SU-DHL-6 (cell line): ENCODE measurements around the gene CR1L.
"Not testable (repeated sequence)": the region's sequence is repeated elsewhere in the genome, so short reads cannot be mapped to it uniquely, and the experiment has no call there.

Source experiments
- H2AFZ ChIP-seq: fragments of 200-600 bp; sonication (generic); 2 replicates; pipeline ENCODE4 v1.6.1; 2014; ENCODE audit warnings: low read depth, mild to moderate bottlenecking, moderate library complexity, mixed read lengths, antibody characterized with exemption, low read length; ENCODE audit not compliant: severe bottlenecking
- H3F3A ChIP-seq: fragments of 200-600 bp; shearing (Covaris generic); 2 replicates; pipeline ENCODE4 v1.6.0; 2016; ENCODE audit warnings: antibody characterized with exemption, mild to moderate bottlenecking; ENCODE audit not compliant: insufficient read depth
- H3K27ac ChIP-seq: fragments of 200-600 bp; sonication (generic); 2 replicates; pipeline ENCODE4 v1.5.1; 2016; ENCODE audit warnings: low read depth, mild to moderate bottlenecking, low read length, moderate library complexity, mixed read lengths
- H3K27me3 ChIP-seq: fragments of 200-600 bp; sonication (generic), shearing (Covaris generic); 2 replicates; pipeline ENCODE4 v1.6.0; 2014; ENCODE audit warnings: mild to moderate bottlenecking, low read length
- H3K36me3 ChIP-seq: fragments of 200-600 bp; sonication (generic); 2 replicates; pipeline ENCODE4 v1.6.1; 2014; ENCODE audit warnings: mild to moderate bottlenecking, low read length, mixed read lengths
- H3K4me2 ChIP-seq: fragments of 300-600, 200-600 bp; shearing (Covaris generic), sonication (generic); 2 replicates; pipeline ENCODE4 v1.6.0; 2014; ENCODE audit warnings: low read length, low read depth, mild to moderate bottlenecking; ENCODE audit not compliant: poor library complexity, severe bottlenecking
- H3K4me3 ChIP-seq: fragments of 200-600 bp; sonication (generic); 2 replicates; pipeline ENCODE4 v1.5.1; 2014; ENCODE audit warnings: antibody characterized with exemption, low read length, mild to moderate bottlenecking, mixed read lengths; ENCODE audit not compliant: insufficient read depth, poor library complexity, severe bottlenecking
- H3K79me2 ChIP-seq: fragments of 200-600 bp; sonication (generic); 2 replicates; pipeline ENCODE4 v1.6.1; 2014; ENCODE audit warnings: mild to moderate bottlenecking, low read length, moderate library complexity; ENCODE audit not compliant: insufficient read depth
- H3K9ac ChIP-seq: fragments of 200-600 bp; sonication (generic); 2 replicates; pipeline ENCODE4 v1.7.0; 2014; ENCODE audit warnings: mild to moderate bottlenecking, low read length
- H3K9me2 ChIP-seq: fragments of 200-600 bp; sonication (generic); replicated peaks from 2 replicates; pipeline ENCODE4 v1.6.1; 2014; ENCODE audit warnings: low read length; ENCODE audit not compliant: insufficient read depth
- H3K9me3 ChIP-seq: fragments of 200-600 bp; sonication (generic); 2 replicates; pipeline ENCODE4 v1.6.1; 2014; ENCODE audit warnings: low read length, mixed read lengths; ENCODE audit not compliant: insufficient read depth
- H4K20me1 ChIP-seq: fragments of 200-600 bp; sonication (generic); 2 replicates; pipeline ENCODE4 v1.6.1; 2014; ENCODE audit warnings: low read depth, mild to moderate bottlenecking, antibody characterized with exemption, low read length, moderate library complexity, mixed read lengths
- CTCF ChIP-seq: fragments of 200-600 bp; sonication (generic); IDR thresholded peaks from one replicate; pipeline ENCODE4 v1.5.1; 2017; ENCODE audit warnings: antibody characterized with exemption, mild to moderate bottlenecking, low read length, moderate library complexity; ENCODE audit not compliant: insufficient read depth, poor library complexity, severe bottlenecking
- EZH2phosphoT487 ChIP-seq: fragments of 200-600 bp; sonication (generic), shearing (Covaris generic); conservative IDR thresholded peaks from 2 replicates; pipeline ENCODE4 v1.6.1; 2018; ENCODE audit warnings: mild to moderate bottlenecking, antibody characterized with exemption, low read length, moderate library complexity, mixed read lengths

The CR1L gene

DNA sequence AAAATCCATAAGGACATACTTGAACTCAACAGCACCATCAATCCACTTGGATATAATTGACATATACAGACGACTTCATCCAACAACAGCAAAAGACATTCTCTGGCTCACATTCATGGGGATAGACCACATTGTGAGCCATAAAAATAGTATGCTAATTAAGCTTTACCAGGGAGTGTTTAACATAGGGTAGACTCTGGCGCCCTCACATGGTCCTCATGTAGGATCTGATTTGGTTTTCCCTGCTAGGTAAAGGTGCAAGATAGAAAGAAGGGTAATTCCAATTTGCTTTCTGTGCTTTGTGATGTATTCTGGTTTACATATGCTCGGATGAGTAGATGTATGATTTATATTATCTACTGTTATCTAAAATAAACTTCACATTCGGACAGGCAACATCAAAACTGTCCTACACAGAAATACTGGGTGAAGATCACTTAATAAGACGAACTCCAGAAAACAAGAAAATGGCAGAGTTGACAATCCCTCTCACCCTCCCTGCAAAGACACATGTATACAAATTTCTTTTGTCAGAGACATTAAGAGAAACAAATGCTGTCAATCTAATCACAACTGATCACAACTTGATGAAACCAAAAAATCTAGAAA lies 27.7 kb downstream of the CR1L start:
- H4K20me1 ChIP-seq, result no peaks in the 10 kb centered on the region
- no peaks in the 10 kb centered on the region for H3K79me2 ChIP-seq
- H2AFZ ChIP-seq, result no peak overlapping the region
- H3K36me3 ChIP-seq, result no peaks in the 10 kb centered on the region
- no peaks in the 10 kb centered on the region for H3K9me2 ChIP-seq
- H3K27me3 ChIP-seq, result no peaks in the 10 kb centered on the region
- no peak overlapping the region for H3K27ac ChIP-seq
- peaks cover 4% of the 10 kb centered on the region; the same call in 1 of the 2 replicates for H3F3A ChIP-seq
- TF ChIP-seq CTCF (peak; percentile 64), EZH2phosphoT487 (no peak)
- no peaks in the 10 kb centered on the region; the same call in 1 of the 2 replicates for H3K9me3 ChIP-seq
- no peak overlapping the region for H3K4me3 ChIP-seq
- no peak overlapping the region for H3K9ac ChIP-seq
- H3K4me2 ChIP-seq, result no peak overlapping the region

GRCh38 chr1:207673399-207673798 lies 28.5 kb downstream of the CR1L start:
- no peaks in the 10 kb centered on the region for H3K79me2 ChIP-seq
- H3K36me3 ChIP-seq, result no peaks in the 10 kb centered on the region
- peaks cover 4% of the 10 kb centered on the region; the same call in 1 of the 2 replicates for H3F3A ChIP-seq
- H3K27me3 ChIP-seq, result no peaks in the 10 kb centered on the region
- H4K20me1 ChIP-seq, result no peaks in the 10 kb centered on the region
- H3K4me3 ChIP-seq, result no peak overlapping the region
- TF ChIP-seq CTCF (no peak), EZH2phosphoT487 (no peak)
- H3K4me2 ChIP-seq, result no peak overlapping the region
- no peak overlapping the region for H3K9ac ChIP-seq
- H3K9me2 ChIP-seq, result no peaks in the 10 kb centered on the region
- H3K9me3 ChIP-seq, result no peaks in the 10 kb centered on the region
- H2AFZ ChIP-seq, result no peak overlapping the region
- no peak overlapping the region for H3K27ac ChIP-seq

GRCh38 chr1:207676153-207676552 lies 31.2 kb downstream of the CR1L start:
- no peaks in the 10 kb centered on the region for H3K79me2 ChIP-seq
- H3F3A ChIP-seq, result no peaks in the 10 kb centered on the region
- H3K9me2 ChIP-seq, result no peaks in the 10 kb centered on the region
- no peaks in the 10 kb centered on the region for H4K20me1 ChIP-seq
- no peak overlapping the region for H3K27ac ChIP-seq
- H2AFZ ChIP-seq, result no peak overlapping the region
- H3K4me2 ChIP-seq, result no peak overlapping the region
- H3K27me3 ChIP-seq, result no peaks in the 10 kb centered on the region
- H3K9me3 ChIP-seq, result no peaks in the 10 kb centered on the region
- H3K4me3 ChIP-seq, result no peak overlapping the region
- no peak overlapping the region for H3K9ac ChIP-seq
- no peaks in the 10 kb centered on the region for H3K36me3 ChIP-seq
- TF ChIP-seq EZH2phosphoT487 (no peak), CTCF (no peak)

- H3K79me2 ChIP-seq, H4K20me1 ChIP-seq, H3F3A ChIP-seq, H3K4me2 ChIP-seq, H3K9ac ChIP-seq, H3K9me2 ChIP-seq, H3K27me3 ChIP-seq, H3K9me3 ChIP-seq, H3K36me3 ChIP-seq, H2AFZ ChIP-seq, H3K27ac ChIP-seq, H3K4me3 ChIP-seq: not testable (repeated sequence)
Observed at GRCh38 chr1:207680590-207681388, 35.9 kb downstream of the CR1L start.

- H3K9me2 ChIP-seq, H3K4me2 ChIP-seq, H2AFZ ChIP-seq, H3K9ac ChIP-seq, H3K36me3 ChIP-seq, H3K27me3 ChIP-seq, H3F3A ChIP-seq, H3K4me3 ChIP-seq, H3K79me2 ChIP-seq, H3K27ac ChIP-seq, H3K9me3 ChIP-seq, H4K20me1 ChIP-seq: not testable (repeated sequence)
Observed at GRCh38 chr1:207682872-207683434, 38.0 kb downstream of the CR1L start.
